Measurements from ENCODE around the gene TDO2.

TDO2 gene

DNA sequence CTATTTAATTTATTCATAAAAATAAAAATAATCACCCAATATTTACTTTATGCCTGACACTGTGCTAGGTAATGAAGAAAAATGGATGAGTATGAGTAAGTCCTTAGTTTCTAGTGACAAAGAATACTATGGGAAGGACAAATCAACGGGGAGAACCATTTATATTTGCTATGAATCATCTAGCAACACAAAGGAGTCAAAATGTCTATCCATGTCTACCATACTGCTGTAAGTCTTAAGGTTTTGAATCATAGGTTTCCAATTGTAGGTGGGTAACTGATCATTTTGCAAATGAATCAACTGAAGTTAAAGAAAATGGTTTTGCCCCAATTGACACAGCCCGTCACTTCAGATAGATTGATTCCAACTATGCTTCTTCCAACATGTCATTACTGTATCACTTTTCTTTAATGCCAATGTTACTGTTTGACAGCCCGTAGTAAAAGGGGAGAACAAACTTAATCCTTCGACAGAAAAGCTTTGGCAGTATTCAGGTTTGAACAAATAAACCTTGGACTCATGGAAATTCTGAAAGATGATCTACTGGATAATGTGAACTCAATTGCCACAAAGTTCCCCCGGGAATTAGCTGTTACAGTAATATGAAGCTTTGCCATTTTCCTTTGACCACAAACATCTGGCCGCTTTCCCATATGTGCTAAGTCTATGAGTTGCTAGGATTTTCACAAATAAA is 3.2 kb downstream of the TDO2 start:
- no peak overlapping the region for H3K4me3 ChIP-seq (ENCODE audit: low read depth, low read length)
- H3K4me1 ChIP-seq (ENCODE audit: control insufficient read depth, insufficient read depth, low read length): no peaks in the 10 kb centered on the region
- H3K27ac ChIP-seq (ENCODE audit: low read depth, low read length): no peak overlapping the region
- no peaks in the 10 kb centered on the region for H3K9me3 ChIP-seq (ENCODE audit: control insufficient read depth, insufficient read depth, low read depth, low read length)
- no peak overlapping the region for H3K9ac ChIP-seq (ENCODE audit: low read length)
- no peaks in the 10 kb centered on the region for H3K27me3 ChIP-seq (ENCODE audit: control insufficient read depth, insufficient read depth, low read length)
- no peaks in the 10 kb centered on the region for H3K36me3 ChIP-seq (ENCODE audit: control insufficient read depth, insufficient read depth, low read length)

DNA sequence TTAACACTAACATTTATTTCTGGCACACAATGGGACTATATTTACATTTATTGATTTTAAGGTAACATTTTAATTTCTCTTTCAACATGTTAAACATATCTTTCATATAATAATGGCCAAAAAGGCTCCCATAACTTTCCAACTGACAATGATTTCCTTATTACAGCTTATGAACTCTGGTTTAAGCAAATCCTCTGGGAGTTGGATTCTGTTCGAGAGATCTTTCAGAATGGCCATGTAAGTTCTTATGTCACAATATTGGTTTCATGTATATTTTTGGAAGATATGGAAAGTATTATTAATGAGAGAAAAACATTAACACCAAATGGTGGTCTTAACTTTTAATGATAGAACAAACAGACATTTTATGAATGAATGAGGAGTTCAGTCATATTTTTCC is 4.1 kb downstream of the TDO2 start:
- no peaks in the 10 kb centered on the region for H3K36me3 ChIP-seq (ENCODE audit: control insufficient read depth, insufficient read depth, low read length)
- no peaks in the 10 kb centered on the region for H3K27me3 ChIP-seq (ENCODE audit: control insufficient read depth, insufficient read depth, low read length)
- no peak overlapping the region for H3K4me3 ChIP-seq (ENCODE audit: low read depth, low read length)
- no peak overlapping the region for H3K27ac ChIP-seq (ENCODE audit: low read depth, low read length)
- H3K9me3 ChIP-seq (ENCODE audit: control insufficient read depth, insufficient read depth, low read depth, low read length): no peaks in the 10 kb centered on the region
- H3K9ac ChIP-seq (ENCODE audit: low read length): no peak overlapping the region
- H3K4me1 ChIP-seq (ENCODE audit: control insufficient read depth, insufficient read depth, low read length): no peaks in the 10 kb centered on the region

DNA sequence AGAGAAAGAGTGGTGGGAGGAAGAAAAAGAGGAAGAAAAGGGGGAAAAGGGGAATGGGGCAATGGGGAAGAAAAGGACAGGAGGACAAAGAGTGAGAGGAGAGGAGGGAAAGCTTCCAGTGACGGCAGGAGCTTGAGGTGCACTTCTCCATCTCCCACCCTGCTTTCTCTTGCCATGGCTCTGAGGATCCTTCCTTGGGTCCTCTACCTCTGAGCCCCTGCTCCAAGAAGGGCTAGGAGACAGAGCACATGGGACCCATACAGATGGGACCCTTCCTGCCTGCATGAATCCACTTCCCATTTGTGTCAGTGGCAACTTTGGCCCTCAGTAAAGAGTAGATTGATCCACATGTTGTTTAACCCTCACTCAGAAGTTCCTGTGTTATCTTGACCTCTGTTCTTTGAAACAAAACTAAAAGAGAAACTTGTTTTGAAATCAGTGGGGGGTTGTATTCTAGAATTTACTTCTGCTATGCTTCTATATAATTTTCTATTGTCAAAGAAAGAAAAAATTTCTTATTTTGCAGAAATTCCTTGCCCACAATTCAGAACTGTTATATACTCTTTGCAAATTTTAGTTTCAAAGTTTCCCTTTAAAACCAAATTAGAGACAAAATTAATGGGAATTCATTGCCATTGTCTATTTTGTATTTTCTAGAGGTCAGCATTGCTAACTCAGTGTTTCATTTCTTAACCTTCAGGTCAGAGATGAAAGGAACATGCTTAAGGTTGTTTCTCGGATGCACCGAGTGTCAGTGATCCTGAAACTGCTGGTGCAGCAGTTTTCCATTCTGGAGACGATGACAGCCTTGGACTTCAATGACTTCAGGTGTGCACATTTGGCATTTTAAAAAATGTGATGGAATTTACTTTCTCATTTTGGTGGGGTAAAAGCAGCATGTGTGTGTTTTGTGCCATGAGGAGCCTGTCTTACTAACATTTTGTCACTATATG is 5.0 kb downstream of the TDO2 start:
- no peaks in the 10 kb centered on the region for H3K36me3 ChIP-seq (ENCODE audit: control insufficient read depth, insufficient read depth, low read length)
- H3K4me1 ChIP-seq (ENCODE audit: control insufficient read depth, insufficient read depth, low read length): no peaks in the 10 kb centered on the region
- H3K9ac ChIP-seq (ENCODE audit: low read length): no peak overlapping the region
- no peaks in the 10 kb centered on the region for H3K9me3 ChIP-seq (ENCODE audit: control insufficient read depth, insufficient read depth, low read depth, low read length)
- no peak overlapping the region for H3K27ac ChIP-seq (ENCODE audit: low read depth, low read length)
- no peaks in the 10 kb centered on the region for H3K27me3 ChIP-seq (ENCODE audit: control insufficient read depth, insufficient read depth, low read length)
- H3K4me3 ChIP-seq (ENCODE audit: low read depth, low read length): no peak overlapping the region

DNA sequence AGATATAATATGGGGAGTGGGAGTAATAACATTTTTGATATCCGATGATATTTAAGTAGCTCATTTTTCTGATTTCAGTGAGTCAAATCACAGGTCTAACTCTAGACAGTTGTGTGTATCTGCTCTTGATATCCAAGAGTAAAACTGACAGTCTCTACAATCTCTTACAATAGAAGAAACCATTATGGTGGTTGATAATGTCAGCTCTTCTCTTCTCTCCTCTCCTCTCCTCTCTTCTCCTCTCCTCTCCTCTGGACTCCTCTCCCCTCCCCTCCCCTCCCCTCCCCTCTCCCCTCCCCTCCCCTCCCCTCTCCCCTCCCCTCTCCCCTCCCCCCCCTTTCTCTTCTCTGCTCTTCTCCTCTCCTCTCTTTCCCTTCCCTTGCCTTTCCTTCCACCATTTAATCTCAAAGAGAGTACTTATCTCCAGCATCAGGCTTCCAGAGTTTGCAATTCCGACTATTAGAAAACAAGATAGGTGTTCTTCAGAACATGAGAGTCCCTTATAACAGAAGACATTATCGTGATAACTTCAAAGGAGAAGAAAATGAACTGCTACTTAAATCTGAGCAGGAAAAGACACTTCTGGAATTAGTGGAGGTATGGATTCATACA is 6.2 kb downstream of the TDO2 start:
- no peaks in the 10 kb centered on the region for H3K27me3 ChIP-seq (ENCODE audit: control insufficient read depth, insufficient read depth, low read length)
- H3K27ac ChIP-seq (ENCODE audit: low read depth, low read length): no peak overlapping the region
- H3K9ac ChIP-seq (ENCODE audit: low read length): no peak overlapping the region
- no peak overlapping the region for H3K4me3 ChIP-seq (ENCODE audit: low read depth, low read length)
- no peaks in the 10 kb centered on the region for H3K36me3 ChIP-seq (ENCODE audit: control insufficient read depth, insufficient read depth, low read length)
- no peaks in the 10 kb centered on the region for H3K4me1 ChIP-seq (ENCODE audit: control insufficient read depth, insufficient read depth, low read length)
- H3K9me3 ChIP-seq (ENCODE audit: control insufficient read depth, insufficient read depth, low read depth, low read length): no peaks in the 10 kb centered on the region

DNA sequence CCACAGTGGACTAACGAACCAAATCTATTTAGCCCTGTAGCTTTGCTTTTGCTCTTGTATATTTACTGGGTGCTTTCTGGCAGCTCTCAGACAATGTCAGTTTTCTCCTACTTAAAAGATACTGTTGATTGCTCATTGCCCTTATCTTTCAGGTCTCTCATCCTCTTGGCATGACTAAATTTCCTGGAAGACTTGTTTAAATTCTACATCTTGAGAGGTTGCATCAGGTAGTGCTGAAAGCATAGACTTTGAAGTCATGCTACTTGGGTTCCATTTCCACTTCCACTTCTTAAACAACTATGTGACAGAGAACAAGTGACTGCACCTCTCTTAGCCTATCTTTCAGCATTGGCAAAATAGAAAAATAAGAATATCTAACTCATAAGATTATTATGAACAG is 8.4 kb downstream of the TDO2 start:
- Histone ChIP-seq H3K36me3 (ENCODE audit: control insufficient read depth, insufficient read depth, low read length) (no peaks in the 10 kb centered on the region), H3K4me3 (ENCODE audit: low read depth, low read length) (no peak overlapping the region), H3K27me3 (ENCODE audit: control insufficient read depth, insufficient read depth, low read length) (no peaks in the 10 kb centered on the region), H3K9ac (ENCODE audit: low read length) (no peak overlapping the region), H3K4me1 (ENCODE audit: control insufficient read depth, insufficient read depth, low read length) (no peaks in the 10 kb centered on the region), H3K9me3 (ENCODE audit: control insufficient read depth, insufficient read depth, low read depth, low read length) (no peaks in the 10 kb centered on the region), H3K27ac (ENCODE audit: low read depth, low read length) (no peak overlapping the region)

DNA sequence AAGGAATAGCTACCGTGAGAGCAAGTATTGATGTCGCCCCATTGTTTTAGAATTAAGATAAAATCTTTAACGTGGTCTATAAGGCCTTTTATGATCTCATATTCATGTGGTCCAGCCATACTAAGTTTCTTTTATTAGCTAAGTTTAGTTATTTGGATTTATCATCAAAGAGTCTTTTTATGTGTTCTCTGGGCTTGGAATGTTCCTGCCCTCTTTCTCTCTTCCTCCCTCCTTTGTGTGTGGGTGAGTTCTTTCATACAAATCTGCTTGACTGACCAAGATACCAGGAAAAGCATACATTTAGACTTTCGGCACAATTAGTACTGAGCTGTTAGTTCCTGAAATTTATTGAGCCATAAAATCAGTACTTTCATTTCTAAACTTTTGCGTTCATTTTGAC is 11.3 kb downstream of the TDO2 start:
- H3K27ac ChIP-seq (ENCODE audit: low read depth, low read length): no peak overlapping the region
- no peaks in the 10 kb centered on the region for H3K36me3 ChIP-seq (ENCODE audit: control insufficient read depth, insufficient read depth, low read length)
- H3K9ac ChIP-seq (ENCODE audit: low read length): no peak overlapping the region
- no peaks in the 10 kb centered on the region for H3K9me3 ChIP-seq (ENCODE audit: control insufficient read depth, insufficient read depth, low read depth, low read length)
- no peaks in the 10 kb centered on the region for H3K4me1 ChIP-seq (ENCODE audit: control insufficient read depth, insufficient read depth, low read length)
- no peak overlapping the region for H3K4me3 ChIP-seq (ENCODE audit: low read depth, low read length)
- H3K27me3 ChIP-seq (ENCODE audit: control insufficient read depth, insufficient read depth, low read length): no peaks in the 10 kb centered on the region

DNA sequence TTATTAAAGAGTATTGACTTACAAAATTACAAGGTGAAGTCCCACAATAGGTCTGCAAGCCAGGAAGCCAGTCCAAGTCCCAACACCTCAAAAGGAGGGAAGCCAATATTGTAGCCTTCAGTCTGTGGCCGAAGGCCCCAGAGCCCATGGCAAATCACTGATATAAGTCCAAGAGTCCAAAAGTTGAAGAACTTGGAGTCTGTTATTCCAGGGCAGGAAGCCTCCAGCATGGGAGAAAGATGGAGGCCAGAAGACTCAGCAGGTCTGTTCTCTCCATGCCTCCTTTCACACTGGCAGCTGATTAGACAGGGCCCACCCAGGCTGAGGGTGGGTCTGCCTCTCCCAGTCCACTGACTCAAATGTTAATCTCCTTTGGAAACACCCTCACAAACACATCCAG is 18.1 kb downstream of the TDO2 start:
- no peaks in the 10 kb centered on the region for H3K9me3 ChIP-seq (ENCODE audit: control insufficient read depth, insufficient read depth, low read depth, low read length)

DNA sequence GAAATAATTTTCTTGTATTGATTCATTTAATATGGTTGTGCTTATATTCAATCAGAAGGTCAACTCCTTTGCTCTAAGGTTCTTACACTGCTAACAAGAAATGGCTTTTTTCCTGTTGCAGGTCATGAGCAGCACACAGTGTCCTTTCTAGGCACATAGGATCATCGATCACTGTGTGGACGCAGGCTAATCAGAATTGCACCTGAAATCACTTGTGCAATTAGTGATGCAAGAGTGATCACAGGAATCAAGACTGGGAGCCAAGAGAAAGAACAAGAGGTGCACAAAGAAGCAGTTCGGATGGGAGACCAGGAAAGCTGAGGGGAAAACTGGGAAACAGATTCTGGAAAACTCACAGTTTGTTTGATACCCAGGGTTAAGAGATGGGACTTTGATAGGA is 21.1 kb downstream of the TDO2 start:
- Histone ChIP-seq H3K4me3 (ENCODE audit: low read depth, low read length) (no peak overlapping the region), H3K36me3 (ENCODE audit: control insufficient read depth, insufficient read depth, low read length) (no peaks in the 10 kb centered on the region), H3K27me3 (ENCODE audit: control insufficient read depth, insufficient read depth, low read length) (no peaks in the 10 kb centered on the region), H3K27ac (ENCODE audit: low read depth, low read length) (no peak overlapping the region), H3K4me1 (ENCODE audit: control insufficient read depth, insufficient read depth, low read length) (no peaks in the 10 kb centered on the region), H3K9me3 (ENCODE audit: control insufficient read depth, insufficient read depth, low read depth, low read length) (peaks cover 13% of the 10 kb centered on the region), H3K9ac (ENCODE audit: low read length) (no peak overlapping the region)

More for the DNA sequence above, 18.1 kb downstream of the TDO2 start:
- Histone ChIP-seq H3K4me1 (ENCODE audit: control insufficient read depth, insufficient read depth, low read length) (no peaks in the 10 kb centered on the region), H3K36me3 (ENCODE audit: control insufficient read depth, insufficient read depth, low read length) (no peaks in the 10 kb centered on the region), H3K9ac (ENCODE audit: low read length) (no peak overlapping the region), H3K27ac (ENCODE audit: low read depth, low read length) (no peak overlapping the region), H3K27me3 (ENCODE audit: control insufficient read depth, insufficient read depth, low read length) (no peaks in the 10 kb centered on the region), H3K4me3 (ENCODE audit: low read depth, low read length) (no peak overlapping the region)

DNA sequence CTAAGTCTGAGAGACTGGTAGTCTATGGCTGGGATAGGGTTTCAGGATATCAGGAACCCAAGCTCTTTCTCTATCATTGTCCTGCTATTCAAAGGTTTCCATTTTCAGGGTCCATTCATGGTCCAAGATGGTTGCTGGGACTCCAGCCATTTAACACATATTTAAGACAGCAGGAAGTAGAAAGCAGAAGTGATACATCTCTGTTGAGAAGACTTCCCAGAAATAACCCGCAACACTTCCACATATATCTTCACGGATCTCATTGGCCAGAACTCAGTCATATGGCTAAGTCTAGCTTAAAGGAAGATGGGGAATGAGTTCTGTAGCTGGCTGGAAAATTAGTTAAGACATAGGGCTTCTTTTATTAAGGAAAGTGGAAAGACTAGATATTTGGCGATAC is 26.3 kb downstream of the TDO2 start:
- no peaks in the 10 kb centered on the region for H3K36me3 ChIP-seq (ENCODE audit: control insufficient read depth, insufficient read depth, low read length)
- no peaks in the 10 kb centered on the region for H3K4me1 ChIP-seq (ENCODE audit: control insufficient read depth, insufficient read depth, low read length)
- H3K27ac ChIP-seq (ENCODE audit: low read depth, low read length): no peak overlapping the region
- no peaks in the 10 kb centered on the region for H3K27me3 ChIP-seq (ENCODE audit: control insufficient read depth, insufficient read depth, low read length)
- peaks cover 29% of the 10 kb centered on the region for H3K9me3 ChIP-seq (ENCODE audit: control insufficient read depth, insufficient read depth, low read depth, low read length)
- no peak overlapping the region for H3K9ac ChIP-seq (ENCODE audit: low read length)
- no peak overlapping the region for H3K4me3 ChIP-seq (ENCODE audit: low read depth, low read length)

DNA sequence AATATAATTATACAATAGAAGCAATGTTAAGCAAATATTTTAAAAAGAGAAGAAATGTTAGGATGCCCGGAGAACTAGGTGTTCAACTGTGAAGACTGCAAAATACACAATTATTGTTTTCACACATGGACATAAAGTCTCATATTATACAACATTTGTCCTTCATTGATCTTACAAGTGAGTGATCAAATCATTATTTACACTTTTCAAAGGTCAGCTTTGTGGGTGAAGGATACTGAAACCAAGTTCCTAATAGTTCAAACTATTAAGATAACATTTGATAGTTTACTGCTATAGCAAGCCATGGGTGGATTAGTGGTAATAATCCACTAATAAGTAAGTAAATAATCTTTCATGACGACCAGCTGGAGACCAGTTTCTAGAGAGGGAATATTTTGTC is 26.8 kb downstream of the TDO2 start:
- Histone ChIP-seq H3K9me3 (ENCODE audit: control insufficient read depth, insufficient read depth, low read depth, low read length) (peaks cover 29% of the 10 kb centered on the region), H3K9ac (ENCODE audit: low read length) (no peak overlapping the region), H3K27me3 (ENCODE audit: control insufficient read depth, insufficient read depth, low read length) (no peaks in the 10 kb centered on the region), H3K36me3 (ENCODE audit: control insufficient read depth, insufficient read depth, low read length) (no peaks in the 10 kb centered on the region), H3K4me1 (ENCODE audit: control insufficient read depth, insufficient read depth, low read length) (no peaks in the 10 kb centered on the region), H3K4me3 (ENCODE audit: low read depth, low read length) (no peak overlapping the region), H3K27ac (ENCODE audit: low read depth, low read length) (no peak overlapping the region)

DNA sequence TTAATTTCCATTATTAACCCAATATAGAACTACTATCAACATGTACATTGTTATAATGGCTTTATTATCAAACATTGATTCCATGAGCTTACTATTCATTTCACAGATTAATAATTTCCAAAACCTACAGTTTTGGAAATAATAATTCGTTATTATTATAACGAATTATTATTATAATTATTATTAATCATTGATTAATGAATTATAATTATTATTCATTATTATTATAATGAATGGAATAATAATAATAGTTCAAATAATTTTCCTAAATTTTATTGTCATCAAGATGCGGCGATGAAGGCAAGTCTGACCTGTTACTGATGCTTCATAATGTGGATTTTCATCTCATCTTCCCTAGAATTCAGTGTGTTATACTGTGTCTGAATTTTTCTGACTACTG is 28.1 kb downstream of the TDO2 start:
- H3K4me3 ChIP-seq (ENCODE audit: low read depth, low read length): no peak overlapping the region
- no peak overlapping the region for H3K9ac ChIP-seq (ENCODE audit: low read length)
- H3K27ac ChIP-seq (ENCODE audit: low read depth, low read length): no peak overlapping the region
- H3K27me3 ChIP-seq (ENCODE audit: control insufficient read depth, insufficient read depth, low read length): no peaks in the 10 kb centered on the region
- H3K36me3 ChIP-seq (ENCODE audit: control insufficient read depth, insufficient read depth, low read length): no peaks in the 10 kb centered on the region
- peaks cover 29% of the 10 kb centered on the region for H3K9me3 ChIP-seq (ENCODE audit: control insufficient read depth, insufficient read depth, low read depth, low read length)
- H3K4me1 ChIP-seq (ENCODE audit: control insufficient read depth, insufficient read depth, low read length): no peaks in the 10 kb centered on the region
